HG02798 (cell line): ENCODE results near the gene GRIK2.

ENCODE experiments used
- ATAC-seq: cut with Tn5 transposase; IDR thresholded peaks from one replicate; pipeline ENCODE4 v1.9.1; 2021; ENCODE audit warnings: mild to moderate bottlenecking; ENCODE audit not compliant: unreplicated experiment, poor library complexity

GRIK2 gene

GRCh38 chr6:101760843-101761621, 367.5 kb downstream of the GRIK2 start:
- ATAC-seq: no peak

- ATAC-seq: no peak
These were observed 369.3 kb downstream of the GRIK2 start for GRCh38 chr6:101762851-101763250.

GRCh38 chr6:101765281-101765680, 371.8 kb downstream of the GRIK2 start:
- no peak for ATAC-seq

GRCh38 chr6:101770116-101770515, 376.6 kb downstream of the GRIK2 start:
- no peak for ATAC-seq

GRCh38 chr6:101776919-101777350, 383.4 kb downstream of the GRIK2 start:
- ATAC-seq: no peak

- no peak for ATAC-seq
These were observed 384.1 kb downstream of the GRIK2 start for GRCh38 chr6:101777646-101778045.

GRCh38 chr6:101779051-101779844, 385.7 kb downstream of the GRIK2 start:
- no peak for ATAC-seq

GRCh38 chr6:101783287-101783686, 389.8 kb downstream of the GRIK2 start:
- no peak for ATAC-seq

- no peak for ATAC-seq
These were observed 390.6 kb downstream of the GRIK2 start for GRCh38 chr6:101784094-101784493.

- ATAC-seq: no peak
These were observed 406.0 kb downstream of the GRIK2 start for GRCh38 chr6:101799531-101799930.

- no peak for ATAC-seq
These were observed 407.1 kb downstream of the GRIK2 start for GRCh38 chr6:101800598-101800997.

- no peak for ATAC-seq
These were observed 409.6 kb downstream of the GRIK2 start for GRCh38 chr6:101803136-101803535.

- no peak for ATAC-seq
These were observed 412.7 kb downstream of the GRIK2 start for GRCh38 chr6:101806241-101806640.

- ATAC-seq: no peak
These were observed 417.6 kb downstream of the GRIK2 start for GRCh38 chr6:101811108-101811507.

- ATAC-seq: no peak
These were observed 423.2 kb downstream of the GRIK2 start for GRCh38 chr6:101816716-101817115.

- no peak for ATAC-seq
These were observed 424.5 kb downstream of the GRIK2 start for GRCh38 chr6:101818051-101818450.

GRCh38 chr6:101824551-101825345, 431.2 kb downstream of the GRIK2 start:
- no peak for ATAC-seq

- no peak for ATAC-seq
These were observed 432.8 kb downstream of the GRIK2 start for GRCh38 chr6:101826269-101826668.

GRCh38 chr6:101826678-101827077, 433.2 kb downstream of the GRIK2 start:
- no peak for ATAC-seq

- ATAC-seq: no peak
These were observed 437.1 kb downstream of the GRIK2 start for GRCh38 chr6:101830501-101831031.
